ENCODE results near the gene VAPA.

DNA sequence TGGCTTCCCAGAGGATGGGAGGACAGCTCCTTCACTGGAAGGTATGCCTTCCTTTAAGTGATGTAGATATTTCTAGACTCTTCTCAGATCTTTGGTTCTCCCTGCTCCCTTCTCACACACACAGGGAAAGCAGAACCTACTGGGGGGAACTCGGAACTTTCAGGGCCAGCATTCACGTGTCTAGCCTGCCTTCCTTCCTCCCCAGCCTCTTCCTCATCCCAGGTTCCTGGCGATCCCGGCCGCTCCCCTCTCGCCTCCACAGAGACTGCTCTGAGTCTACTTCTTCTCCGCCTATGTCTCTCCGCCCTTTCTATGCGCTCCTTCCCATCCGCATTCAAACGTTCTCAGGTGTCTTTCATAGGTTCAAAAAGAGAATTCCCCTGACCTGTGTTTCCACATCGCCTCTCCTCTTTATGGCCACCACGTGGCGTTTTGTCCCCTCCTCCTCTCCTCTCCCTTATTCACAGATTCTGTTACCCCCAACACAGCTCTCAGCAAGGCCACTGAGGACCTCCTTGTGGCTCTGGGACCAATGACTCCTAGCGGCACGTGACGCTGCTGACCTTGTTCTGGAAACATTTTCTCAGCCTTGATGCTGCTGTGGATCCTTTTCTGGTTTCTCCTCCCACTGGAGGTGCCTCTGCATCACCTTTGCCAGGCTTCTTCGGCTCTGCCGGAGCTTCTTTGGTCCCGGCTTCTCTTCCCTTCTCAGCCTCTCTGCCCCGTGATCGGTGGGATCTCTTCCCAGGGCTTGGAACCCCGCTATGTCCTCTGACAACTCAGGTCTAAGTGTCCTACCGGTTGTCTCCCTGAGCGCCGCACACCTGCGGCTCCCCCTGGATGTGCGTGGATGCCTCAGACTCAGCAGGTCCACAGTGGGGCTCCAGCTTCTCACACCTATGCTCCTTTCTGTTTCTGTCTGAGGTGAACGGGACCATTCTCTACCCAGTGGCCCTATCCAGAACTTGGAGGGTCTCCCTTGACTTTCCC lies 77.5 kb downstream of the VAPA start:
- TF ChIP-seq, protein P1, sequence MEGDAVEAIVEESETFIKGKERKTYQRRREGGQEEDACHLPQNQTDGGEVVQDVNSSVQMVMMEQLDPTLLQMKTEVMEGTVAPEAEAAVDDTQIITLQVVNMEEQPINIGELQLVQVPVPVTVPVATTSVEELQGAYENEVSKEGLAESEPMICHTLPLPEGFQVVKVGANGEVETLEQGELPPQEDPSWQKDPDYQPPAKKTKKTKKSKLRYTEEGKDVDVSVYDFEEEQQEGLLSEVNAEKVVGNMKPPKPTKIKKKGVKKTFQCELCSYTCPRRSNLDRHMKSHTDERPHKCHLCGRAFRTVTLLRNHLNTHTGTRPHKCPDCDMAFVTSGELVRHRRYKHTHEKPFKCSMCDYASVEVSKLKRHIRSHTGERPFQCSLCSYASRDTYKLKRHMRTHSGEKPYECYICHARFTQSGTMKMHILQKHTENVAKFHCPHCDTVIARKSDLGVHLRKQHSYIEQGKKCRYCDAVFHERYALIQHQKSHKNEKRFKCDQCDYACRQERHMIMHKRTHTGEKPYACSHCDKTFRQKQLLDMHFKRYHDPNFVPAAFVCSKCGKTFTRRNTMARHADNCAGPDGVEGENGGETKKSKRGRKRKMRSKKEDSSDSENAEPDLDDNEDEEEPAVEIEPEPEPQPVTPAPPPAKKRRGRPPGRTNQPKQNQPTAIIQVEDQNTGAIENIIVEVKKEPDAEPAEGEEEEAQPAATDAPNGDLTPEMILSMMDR (conservative IDR thresholded peaks at IDR 0.05; ENCODE audit: low read length), result no peak
- TF ChIP-seq EZH2phosphoT487 (IDR thresholded peaks at IDR 0.05; ENCODE audit: borderline replicate concordance, low read depth, low read length), result no peak
